Smooth muscle cell (in vitro differentiated cells): ENCODE results near the gene ETS1. TPM values are rescaled to one million over a fixed set of nuclear protein-coding genes. Genes with fewer than 3 reads are reported as not detected.

Experiments
- DNase-seq: peaks from one replicate; lab custom pipeline; 2025; ENCODE audit not compliant: unreplicated experiment; lab: John Stamatoyannopoulos, UW
- H2AFZ ChIP-seq: fragments of 200-600 bp; sonication (generic); 2 replicates; pipeline ENCODE4 v1.6.0; 2016; ENCODE audit warnings: antibody characterized with exemption, low read depth, mild to moderate bottlenecking
- H3F3A ChIP-seq: fragments of 200-600 bp; sonication (generic); 2 replicates; pipeline ENCODE4 v1.6.0; 2017; ENCODE audit warnings: antibody characterized with exemption, low read depth
- H3K27ac ChIP-seq: fragments of 200-600 bp; sonication (generic); 2 replicates; pipeline ENCODE4 v1.5.1; 2016; ENCODE audit warnings: low read depth, mild to moderate bottlenecking
- H3K27me3 ChIP-seq: fragments of 200-600 bp; sonication (generic); 2 replicates; pipeline ENCODE4 v1.6.1; 2016; ENCODE audit warnings: low read depth, mild to moderate bottlenecking
- H3K36me3 ChIP-seq: fragments of 200-600 bp; sonication (generic); 2 replicates; pipeline ENCODE4 v1.5.1; 2016; ENCODE audit warnings: low read depth
- H3K4me1 ChIP-seq: fragments of 200-600 bp; sonication (generic); 2 replicates; pipeline ENCODE4 v1.5.1; 2016; ENCODE audit warnings: low read depth
- H3K4me2 ChIP-seq: fragments of 200-600 bp; sonication (generic); 2 replicates; pipeline ENCODE4 v1.6.0; 2016; ENCODE audit warnings: mild to moderate bottlenecking
- H3K4me3 ChIP-seq: fragments of 200-600 bp; sonication (generic); 2 replicates; pipeline ENCODE4 v1.5.1; 2016; ENCODE audit warnings: mild to moderate bottlenecking
- H3K79me2 ChIP-seq: fragments of 200-600 bp; sonication (generic); 2 replicates; pipeline ENCODE4 v1.6.0; 2016; ENCODE audit warnings: low read depth, mild to moderate bottlenecking
- H3K9ac ChIP-seq: fragments of 200-600 bp; sonication (generic); 2 replicates; pipeline ENCODE4 v1.6.0; 2016; ENCODE audit warnings: low read depth
- H3K9me3 ChIP-seq: fragments of 200-600 bp; sonication (generic); replicated peaks from 2 replicates; pipeline ENCODE4 v1.5.1; 2016; ENCODE audit warnings: low read depth
- H4K20me1 ChIP-seq: fragments of 200-600 bp; sonication (generic); 2 replicates; pipeline ENCODE4 v1.6.0; 2016; ENCODE audit warnings: low read depth
- WGBS: methylation state at CpG from one replicate; pipeline ENCODE4 v1.1.7; 2016; ENCODE audit warnings: low lambda C conversion rate; 5-methylcytosine and 5-hydroxymethylcytosine counted together
- polyA plus RNA-seq: library from polyadenylated mRNA; unstranded; fragments of >200 nt; fragmentation: Nextera tagmentation; extraction: Ambion mirVana; gene quantifications from 2 replicates; pipeline ENCODE4 v1.2.1, GENCODE V29; 2016
- total RNA-seq: library from RNA; depleted of rRNA; stranded (reverse); fragments of >200 nt; gene quantifications from 2 replicates; pipeline ENCODE4 v1.2.3, GENCODE V29; 2014
- TF ChIP-seq, protein P1 (sequence below): fragments of 200-600 bp; sonication (generic); IDR thresholded peaks from 2 replicates; pipeline ENCODE4 v1.5.1; 2017; ENCODE audit warnings: borderline replicate concordance, mild to moderate bottlenecking, antibody characterized with exemption; ENCODE audit not compliant: insufficient read depth, poor library complexity, severe bottlenecking

Gene ETS1
- total and polyA plus RNA-seq, 2 experiments from 2014 or later = 4.1 to 22.8 TPM

DNA sequence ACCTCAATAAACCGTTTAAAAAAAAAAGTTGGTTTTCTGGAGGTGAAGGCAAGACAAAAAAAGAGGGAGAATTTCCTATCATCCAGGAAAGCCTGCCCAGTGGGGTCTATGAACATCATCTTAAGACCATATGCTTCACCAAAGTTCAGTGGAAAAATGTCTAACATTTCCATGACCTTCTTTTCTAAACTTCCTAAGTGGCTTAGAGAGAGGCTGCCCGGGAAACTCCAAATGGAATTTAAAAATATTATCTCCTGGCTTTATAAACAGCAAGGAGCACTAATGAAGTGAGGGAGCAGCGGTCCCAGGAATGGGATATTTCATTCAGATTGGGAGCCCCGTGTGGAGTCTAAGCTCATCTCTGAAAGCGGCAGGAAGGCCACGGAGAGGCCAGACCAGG is 46.9 kb downstream of the ETS1 start:
- no peaks in the 10 kb centered on the region for H3K79me2 ChIP-seq
- H3K4me3 ChIP-seq = no peak overlapping the region
- no peaks in the 10 kb centered on the region for H4K20me1 ChIP-seq
- WGBS = 86% methylated on average over 6 of the region's 6 CpGs
- H3F3A ChIP-seq = no peaks in the 10 kb centered on the region
- peaks cover 16% of the 10 kb centered on the region for H3K4me1 ChIP-seq
- no peak overlapping the region for H3K4me2 ChIP-seq
- no peak overlapping the region for H3K9ac ChIP-seq
- H3K36me3 ChIP-seq = no peaks in the 10 kb centered on the region
- DNase-seq = no peak
- no peak overlapping the region for H2AFZ ChIP-seq
- no peaks in the 10 kb centered on the region for H3K27me3 ChIP-seq
- H3K9me3 ChIP-seq = no peaks in the 10 kb centered on the region
- TF ChIP-seq, protein P1, sequence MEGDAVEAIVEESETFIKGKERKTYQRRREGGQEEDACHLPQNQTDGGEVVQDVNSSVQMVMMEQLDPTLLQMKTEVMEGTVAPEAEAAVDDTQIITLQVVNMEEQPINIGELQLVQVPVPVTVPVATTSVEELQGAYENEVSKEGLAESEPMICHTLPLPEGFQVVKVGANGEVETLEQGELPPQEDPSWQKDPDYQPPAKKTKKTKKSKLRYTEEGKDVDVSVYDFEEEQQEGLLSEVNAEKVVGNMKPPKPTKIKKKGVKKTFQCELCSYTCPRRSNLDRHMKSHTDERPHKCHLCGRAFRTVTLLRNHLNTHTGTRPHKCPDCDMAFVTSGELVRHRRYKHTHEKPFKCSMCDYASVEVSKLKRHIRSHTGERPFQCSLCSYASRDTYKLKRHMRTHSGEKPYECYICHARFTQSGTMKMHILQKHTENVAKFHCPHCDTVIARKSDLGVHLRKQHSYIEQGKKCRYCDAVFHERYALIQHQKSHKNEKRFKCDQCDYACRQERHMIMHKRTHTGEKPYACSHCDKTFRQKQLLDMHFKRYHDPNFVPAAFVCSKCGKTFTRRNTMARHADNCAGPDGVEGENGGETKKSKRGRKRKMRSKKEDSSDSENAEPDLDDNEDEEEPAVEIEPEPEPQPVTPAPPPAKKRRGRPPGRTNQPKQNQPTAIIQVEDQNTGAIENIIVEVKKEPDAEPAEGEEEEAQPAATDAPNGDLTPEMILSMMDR = no peak
- no peak overlapping the region for H3K27ac ChIP-seq

DNA sequence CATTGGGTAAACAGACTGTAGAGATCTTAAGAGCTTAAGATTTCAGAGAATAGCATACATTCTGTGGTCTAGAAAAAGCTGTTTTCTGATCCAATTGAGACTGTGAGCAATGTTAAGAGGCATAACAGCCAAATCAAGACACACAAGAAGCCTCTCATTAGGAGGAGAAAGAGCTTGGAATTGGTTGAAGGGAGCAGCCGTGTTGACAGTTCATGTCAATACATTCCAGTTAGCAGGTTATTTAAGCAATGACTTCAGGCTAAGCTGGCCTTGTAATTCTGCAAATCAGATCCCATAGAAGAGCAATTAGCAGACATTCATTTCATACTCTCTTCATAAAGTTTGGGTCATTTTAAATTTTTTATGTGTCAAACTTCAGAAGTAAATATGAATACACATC is 50.9 kb downstream of the ETS1 start:
- WGBS = 68% methylated on average over 1 of the region's 1 CpG
- no peaks in the 10 kb centered on the region for H3K36me3 ChIP-seq

DNA sequence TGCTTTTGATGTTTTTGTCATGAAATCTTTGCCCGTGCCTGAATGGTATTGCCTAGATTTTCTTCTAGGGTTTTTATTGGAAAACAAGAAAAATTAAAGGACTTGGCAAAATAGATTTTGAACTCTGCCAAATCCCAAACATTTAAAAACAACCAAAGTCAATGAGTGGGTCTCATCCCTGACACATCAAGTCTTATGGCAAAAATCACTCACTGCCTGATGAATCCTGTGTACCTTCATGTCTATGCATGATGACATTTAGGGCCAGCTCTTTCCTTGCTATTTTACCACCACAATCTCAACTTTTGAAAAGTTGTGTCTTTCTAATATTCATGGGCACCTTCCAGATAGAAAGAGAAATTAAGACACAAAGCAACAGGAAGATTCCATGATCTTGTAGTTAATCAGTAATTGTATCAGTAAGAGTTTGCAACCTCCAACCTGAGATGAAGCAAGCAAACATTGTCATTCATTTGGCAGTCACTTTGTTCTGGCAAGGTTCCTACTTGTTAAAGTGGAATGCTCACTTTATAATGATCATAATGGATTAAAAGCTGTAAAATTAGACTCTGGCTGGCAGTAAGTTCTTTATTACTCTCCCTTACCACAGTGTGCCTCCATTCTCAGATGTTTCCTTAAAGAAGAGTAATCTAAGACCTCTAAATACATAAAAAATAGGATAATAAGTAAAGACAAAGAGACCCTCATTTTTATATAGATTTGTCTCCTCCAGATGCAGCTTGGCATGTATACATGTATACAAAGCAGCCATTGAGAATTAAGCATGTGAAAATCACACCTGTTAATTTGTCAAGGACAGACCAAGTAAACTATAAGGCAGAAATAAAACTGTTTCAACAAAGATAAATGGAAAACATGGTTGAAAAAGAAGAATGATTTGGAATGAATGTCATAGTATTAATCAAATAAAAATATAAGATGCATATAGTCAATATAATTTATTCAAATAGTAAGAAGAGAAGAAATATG is 51.6 kb downstream of the ETS1 start:
- no peak overlapping the region for H3K9ac ChIP-seq
- TF ChIP-seq, protein P1 = no peak
- WGBS = 100% methylated on average over 1 of the region's 1 CpG
- no peaks in the 10 kb centered on the region for H3F3A ChIP-seq
- H3K9me3 ChIP-seq = no peaks in the 10 kb centered on the region
- H3K36me3 ChIP-seq = no peaks in the 10 kb centered on the region
- DNase-seq = no peak
- no peak overlapping the region for H3K27ac ChIP-seq
- no peak overlapping the region for H2AFZ ChIP-seq
- no peaks in the 10 kb centered on the region for H3K27me3 ChIP-seq
- H3K4me3 ChIP-seq = no peak overlapping the region
- no peak overlapping the region for H3K4me2 ChIP-seq
- H3K4me1 ChIP-seq = no peaks in the 10 kb centered on the region
- no peaks in the 10 kb centered on the region for H4K20me1 ChIP-seq
- no peaks in the 10 kb centered on the region for H3K79me2 ChIP-seq

More for the DNA sequence above, 50.9 kb downstream of the ETS1 start:
- Histone ChIP-seq H3F3A (no peaks in the 10 kb centered on the region), H3K27ac (no peak overlapping the region), H3K4me3 (no peak overlapping the region), H2AFZ (no peak overlapping the region), H3K27me3 (no peaks in the 10 kb centered on the region), H3K9ac (no peak overlapping the region), H3K4me2 (no peak overlapping the region), H3K79me2 (no peaks in the 10 kb centered on the region), H3K4me1 (no peaks in the 10 kb centered on the region), H4K20me1 (no peaks in the 10 kb centered on the region), H3K9me3 (no peaks in the 10 kb centered on the region)
- DNase-seq = no peak
- TF ChIP-seq, protein P1 = no peak

DNA sequence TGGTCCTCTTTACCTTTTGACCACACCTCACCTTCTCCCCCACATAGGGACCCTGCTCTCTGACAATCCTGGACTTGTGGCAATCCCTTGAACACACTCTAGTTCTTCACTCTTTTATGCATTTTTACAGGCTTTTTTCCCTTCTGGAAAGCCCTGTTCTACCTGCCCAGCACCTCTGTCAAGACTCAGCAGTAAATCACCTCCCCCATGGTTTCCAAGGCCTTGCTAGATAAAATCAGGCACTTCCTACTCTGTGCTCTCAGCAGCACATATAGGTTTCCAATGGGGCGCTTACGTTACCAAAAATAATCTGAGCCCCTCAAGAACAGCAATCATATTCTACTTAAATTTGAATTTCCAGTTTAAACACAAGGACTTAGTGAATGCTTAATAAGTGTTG is 53.9 kb downstream of the ETS1 start:
- H3K27me3 ChIP-seq = no peaks in the 10 kb centered on the region
- no peaks in the 10 kb centered on the region for H3K36me3 ChIP-seq
- no peak for DNase-seq
- TF ChIP-seq, protein P1 = no peak
- no peaks in the 10 kb centered on the region for H3K4me1 ChIP-seq
- no peak overlapping the region for H3K27ac ChIP-seq
- H4K20me1 ChIP-seq = no peaks in the 10 kb centered on the region
- no peak overlapping the region for H2AFZ ChIP-seq
- no peak overlapping the region for H3K4me3 ChIP-seq
- H3K79me2 ChIP-seq = no peaks in the 10 kb centered on the region
- H3K9me3 ChIP-seq = no peaks in the 10 kb centered on the region
- no peak overlapping the region for H3K9ac ChIP-seq
- WGBS = 85% methylated on average over 2 of the region's 2 CpGs
- H3F3A ChIP-seq = no peaks in the 10 kb centered on the region
- no peak overlapping the region for H3K4me2 ChIP-seq
